ENCODE results near the gene MYCBPAP. TPM values are rescaled to one million over a fixed set of nuclear protein-coding genes. Genes with fewer than 3 reads are reported as not detected.

The MYCBPAP gene
- total RNA-seq, 2 experiments from 2014 or later = 0.78 to 1.5 TPM

- H3K4me3 ChIP-seq (ENCODE audit: low read length) = no peak overlapping the region
- Mint-ChIP-seq H3K27ac (no peak overlapping the region), H3K4me3 (no peak overlapping the region), H3K27me3 (peaks cover 31% of the 10 kb centered on the region), H3K36me3 (ENCODE audit: low read depth) (no peaks in the 10 kb centered on the region), H3K9me3 (no peaks in the 10 kb centered on the region), H3K4me1 (ENCODE audit: low read depth) (no peaks in the 10 kb centered on the region)
- intact Hi-C loops (cut with DNase I, micrococcal nuclease) = no loop called here
- no peak for TF ChIP-seq CTCF (IDR thresholded peaks at IDR 0.05)
- H3K4me1 ChIP-seq (ENCODE audit: insufficient read depth, low read length) = no peaks in the 10 kb centered on the region
- no peaks in the 10 kb centered on the region for H3K9me3 ChIP-seq (ENCODE audit: control insufficient read depth in 1 of 2, insufficient read depth in 1 of 2, low read length in 2 of 2)
- ChIA-PET CTCF (no interaction called here), POLR2A (no interaction called here)
- H3K27me3 ChIP-seq (ENCODE audit: control insufficient read depth in 1 of 2, insufficient read depth in 2 of 2, low read length in 2 of 2) = peaks cover 5 to 9% of the 10 kb centered on the region in 2 experiments
- DNase-seq (no peak), ATAC-seq (ENCODE audit: poor library complexity) (no peak)
- no peak overlapping the region for H3K27ac ChIP-seq (ENCODE audit: low read depth in 1 of 2, low read length in 2 of 2)
- H3K36me3 ChIP-seq (ENCODE audit: insufficient read depth, low read length) = no peaks in the 10 kb centered on the region
These were observed 63.4 kb downstream of the MYCBPAP start for GRCh38 chr17:50571681-50572080.

GRCh38 chr17:50572541-50572940 is 64.3 kb downstream of the MYCBPAP start:
- Mint-ChIP-seq H3K36me3 (ENCODE audit: low read depth) (no peaks in the 10 kb centered on the region), H3K4me1 (ENCODE audit: low read depth) (no peaks in the 10 kb centered on the region), H3K9me3 (no peaks in the 10 kb centered on the region), H3K27me3 (peaks cover 29% of the 10 kb centered on the region), H3K4me3 (no peak overlapping the region), H3K27ac (no peak overlapping the region)
- H3K9me3 ChIP-seq (ENCODE audit: control insufficient read depth in 1 of 2, insufficient read depth in 1 of 2, low read length in 2 of 2) = no peaks in the 10 kb centered on the region
- no peak overlapping the region for H3K27ac ChIP-seq (ENCODE audit: low read depth in 1 of 2, low read length in 2 of 2)
- H3K36me3 ChIP-seq (ENCODE audit: insufficient read depth, low read length) = no peaks in the 10 kb centered on the region
- ATAC-seq (ENCODE audit: poor library complexity) = no peak
- no peaks in the 10 kb centered on the region for H3K4me1 ChIP-seq (ENCODE audit: insufficient read depth, low read length)
- H3K27me3 ChIP-seq (ENCODE audit: control insufficient read depth in 1 of 2, insufficient read depth in 2 of 2, low read length in 2 of 2) = peaks cover 0 to under 1% of the 10 kb centered on the region in 2 experiments
- no peak overlapping the region for H3K4me3 ChIP-seq (ENCODE audit: low read length)
- intact Hi-C loops (cut with DNase I, micrococcal nuclease) = no loop called here
- no peak for TF ChIP-seq CTCF (IDR thresholded peaks at IDR 0.05)
- POLR2A ChIA-PET = no interaction called here
- no peak for DNase-seq
- CTCF ChIA-PET = no interaction called here

- no peak for ATAC-seq (ENCODE audit: poor library complexity)
- peaks cover 38% of the 10 kb centered on the region for H3K27me3 Mint-ChIP-seq
- CTCF ChIA-PET = no interaction called here
- H3K36me3 Mint-ChIP-seq (ENCODE audit: low read depth) = no peaks in the 10 kb centered on the region
- no peak overlapping the region for H3K4me3 ChIP-seq (ENCODE audit: low read length)
- intact Hi-C loops (cut with DNase I, micrococcal nuclease) = no loop called here
- POLR2A ChIA-PET = no interaction called here
- H3K27ac ChIP-seq (ENCODE audit: low read depth in 1 of 2, low read length in 2 of 2) = no peak overlapping the region
- H3K27ac Mint-ChIP-seq = no peak overlapping the region
- no peaks in the 10 kb centered on the region for H3K36me3 ChIP-seq (ENCODE audit: insufficient read depth, low read length)
- H3K4me3 Mint-ChIP-seq = no peak overlapping the region
- no peak for TF ChIP-seq CTCF (IDR thresholded peaks at IDR 0.05)
- no peaks in the 10 kb centered on the region for H3K9me3 Mint-ChIP-seq
- H3K4me1 Mint-ChIP-seq (ENCODE audit: low read depth) = no peaks in the 10 kb centered on the region
- no peaks in the 10 kb centered on the region for H3K9me3 ChIP-seq (ENCODE audit: control insufficient read depth in 1 of 2, insufficient read depth in 1 of 2, low read length in 2 of 2)
- H3K27me3 ChIP-seq (ENCODE audit: control insufficient read depth in 1 of 2, insufficient read depth in 2 of 2, low read length in 2 of 2) = no peaks in the 10 kb centered on the region
- H3K4me1 ChIP-seq (ENCODE audit: insufficient read depth, low read length) = no peaks in the 10 kb centered on the region
- DNase-seq = no peak
These were observed 65.8 kb downstream of the MYCBPAP start for GRCh38 chr17:50573866-50574611.

Measured in CD4-positive, alpha-beta T cell (primary cell).